H9 (cell line): ENCODE data around the gene P2RY12. TPM values are rescaled to one million over a fixed set of nuclear protein-coding genes. Genes with fewer than 3 reads are reported as not detected.

Experiments used
- DNase-seq: peaks from one replicate; pipeline ENCODE4 v3.0.0-alpha.2; 2017
- H2AFZ ChIP-seq: one replicate; pipeline ENCODE4 v1.6.1; 2013; ENCODE audit warnings: mild to moderate bottlenecking, low read length, control low read depth, moderate library complexity
- H2AK5ac ChIP-seq: 2 replicates; pipeline ENCODE4 v1.6.1; 2013; ENCODE audit warnings: low read length, control low read depth, mixed read lengths; ENCODE audit not compliant: insufficient read length
- H2BK120ac ChIP-seq: one replicate; pipeline ENCODE4 v1.6.1; 2013; ENCODE audit warnings: low read depth, mild to moderate bottlenecking, low read length, control low read depth, inconsistent platforms; ENCODE audit not compliant: poor library complexity, severe bottlenecking
- H2BK12ac ChIP-seq: 2 replicates; pipeline ENCODE4 v1.6.1; 2013; ENCODE audit warnings: low read length, control low read depth, mixed read lengths, low read depth; ENCODE audit not compliant: insufficient read length
- H2BK15ac ChIP-seq: 2 replicates; pipeline ENCODE4 v1.6.1; 2013; ENCODE audit warnings: low read depth, low read length, control low read depth
- H2BK20ac ChIP-seq: one replicate; pipeline ENCODE4 v1.6.1; 2013; ENCODE audit warnings: low read depth, mild to moderate bottlenecking, low read length, control low read depth, inconsistent platforms; ENCODE audit not compliant: poor library complexity, severe bottlenecking
- H2BK5ac ChIP-seq: 2 replicates; pipeline ENCODE4 v1.6.1; 2013; ENCODE audit warnings: low read length, control low read depth, mixed read lengths; ENCODE audit not compliant: insufficient read length
- H3K14ac ChIP-seq: 2 replicates; pipeline ENCODE4 v1.6.1; 2013; ENCODE audit warnings: low read length, control low read depth; ENCODE audit not compliant: insufficient read depth
- H3K18ac ChIP-seq: 2 replicates; pipeline ENCODE4 v1.6.1; 2013; ENCODE audit warnings: low read depth, mild to moderate bottlenecking, mixed read lengths, low read length, control low read depth; ENCODE audit not compliant: insufficient read length
- H3K23ac ChIP-seq: 2 replicates; pipeline ENCODE4 v1.6.1; 2013; ENCODE audit warnings: low read length, control low read depth, mixed read lengths, low read depth; ENCODE audit not compliant: insufficient read length
- H3K23me2 ChIP-seq: 2 replicates; pipeline ENCODE4 v1.6.1; 2013; ENCODE audit warnings: low read depth, mild to moderate bottlenecking, mixed read lengths, low read length, control low read depth; ENCODE audit not compliant: insufficient read length, poor library complexity, severe bottlenecking
- H3K27ac ChIP-seq: 2 replicates; pipeline ENCODE4 v1.5.1; 2013; ENCODE audit warnings: low read length, control low read depth, mixed read lengths, low read depth; ENCODE audit not compliant: insufficient read length
- H3K27me3 ChIP-seq: 2 replicates; pipeline ENCODE4 v1.6.1; 2013; ENCODE audit warnings: low read length, control low read depth, inconsistent platforms; ENCODE audit not compliant: insufficient read depth
- H3K4ac ChIP-seq: 2 replicates; pipeline ENCODE4 v1.6.1; 2013; ENCODE audit warnings: low read depth, mild to moderate bottlenecking, control low read depth, inconsistent platforms, low read length, moderate library complexity
- H3K4me1 ChIP-seq: 2 replicates; pipeline ENCODE4 v1.6.1; 2013; ENCODE audit warnings: low read length, control low read depth, inconsistent platforms; ENCODE audit not compliant: insufficient read depth
- H3K4me2 ChIP-seq: 2 replicates; pipeline ENCODE4 v1.6.1; 2013; ENCODE audit warnings: low read length, control low read depth, mixed read lengths; ENCODE audit not compliant: insufficient read length, insufficient read depth
- H3K56ac ChIP-seq: 2 replicates; pipeline ENCODE4 v1.6.1; 2013; ENCODE audit warnings: low read depth, mild to moderate bottlenecking, mixed read lengths, low read length, control low read depth; ENCODE audit not compliant: insufficient read length
- H3K79me1 ChIP-seq: 2 replicates; pipeline ENCODE4 v1.6.1; 2013; ENCODE audit warnings: low read depth, mild to moderate bottlenecking, moderate library complexity, low read length, control low read depth, inconsistent platforms; ENCODE audit not compliant: insufficient read depth, poor library complexity, severe bottlenecking
- H3K79me2 ChIP-seq: 2 replicates; pipeline ENCODE4 v1.6.1; 2013; ENCODE audit warnings: low read length, control low read depth, inconsistent platforms; ENCODE audit not compliant: insufficient read depth
- H3K9ac ChIP-seq: 2 replicates; pipeline ENCODE4 v1.6.1; 2013; ENCODE audit warnings: low read length, control low read depth, mixed read lengths; ENCODE audit not compliant: insufficient read length; ENCODE audit errors: extremely low read depth
- H3K9me3 ChIP-seq: one replicate; pipeline ENCODE4 v1.6.1; 2013; ENCODE audit warnings: low read depth, low read length, inconsistent platforms; ENCODE audit not compliant: control insufficient read depth
- H3T11ph ChIP-seq: one replicate; pipeline ENCODE4 v1.6.1; 2013; ENCODE audit warnings: mild to moderate bottlenecking, low read length, control low read depth, inconsistent platforms
- H4K20me1 ChIP-seq: one replicate; pipeline ENCODE4 v1.6.1; 2013; ENCODE audit not compliant: control insufficient read depth, insufficient read length, insufficient read depth
- H4K5ac ChIP-seq: 2 replicates; pipeline ENCODE4 v1.6.1; 2013; ENCODE audit warnings: low read depth, mild to moderate bottlenecking, mixed read lengths, low read length, control low read depth; ENCODE audit not compliant: insufficient read length
- H4K8ac ChIP-seq: replicated peaks from 2 replicates; pipeline ENCODE4 v1.6.1; 2013; ENCODE audit warnings: low read length, control low read depth, mixed read lengths, low read depth; ENCODE audit not compliant: insufficient read length
- H4K91ac ChIP-seq: 2 replicates; pipeline ENCODE4 v1.6.1; 2013; ENCODE audit warnings: low read depth, mild to moderate bottlenecking, moderate library complexity, mixed read lengths, low read length, control low read depth; ENCODE audit not compliant: insufficient read length
- H3K27ac Mint-ChIP-seq, 3 experiments: 2 replicates in 2 of 3; 3 replicates in 1 of 3; pipeline ENCODE4 v1.8.0; 2020 to 2021; ENCODE audit warnings: mixed read lengths in 3 of 3, mild to moderate bottlenecking in 1 of 3, moderate library complexity in 1 of 3
- H3K27me3 Mint-ChIP-seq: 2 replicates; pipeline ENCODE4 v1.8.0; 2021; ENCODE audit warnings: low read depth, mild to moderate bottlenecking, moderate library complexity, mixed read lengths
- H3K36me3 Mint-ChIP-seq, 3 experiments: 2 replicates in 2 of 3; 3 replicates in 1 of 3; pipeline ENCODE4 v1.8.0; 2020 to 2021; ENCODE audit warnings: low read depth in 3 of 3, mixed read lengths in 3 of 3; ENCODE audit not compliant: insufficient read depth in 1 of 3
- H3K4me1 Mint-ChIP-seq, 2 experiments: 2 replicates each; pipeline ENCODE4 v1.8.0; 2020; ENCODE audit warnings: mixed read lengths in 2 of 2
- H3K4me3 Mint-ChIP-seq, 2 experiments: 2 replicates in 1 of 2; 3 replicates in 1 of 2; pipeline ENCODE4 v1.8.0; 2020 to 2021; ENCODE audit warnings: mild to moderate bottlenecking in 2 of 2, mixed read lengths in 2 of 2, moderate library complexity in 1 of 2
- H3K9me3 Mint-ChIP-seq, 2 experiments: 2 replicates in 1 of 2; 3 replicates in 1 of 2; pipeline ENCODE4 v1.8.0; 2020; ENCODE audit warnings: mild to moderate bottlenecking in 2 of 2, mixed read lengths in 2 of 2, moderate library complexity in 1 of 2
- CTCF ChIP-seq: fragments of 200-600 bp; sonication (generic); conservative IDR thresholded peaks from 3 replicates; pipeline ENCODE4 v1.8.0; 2021; ENCODE audit warnings: antibody characterized with exemption, mild to moderate bottlenecking
- WGBS: extraction: QIAGEN DNeasy Blood & Tissue Kit; methylation state at CpG from one replicate; pipeline ENCODE4 v1.1.7; 2013; ENCODE audit warnings: missing lambda C conversion rate, low lambda C conversion rate, mixed read lengths; ENCODE audit not compliant: insufficient read length; ENCODE audit errors: extremely low coverage; 5-methylcytosine and 5-hydroxymethylcytosine counted together
- total RNA-seq: library from RNA; stranded (reverse); gene quantifications from 2 replicates; pipeline ENCODE4 v1.2.1, GENCODE V29; 2021

The P2RY12 gene
- total RNA-seq, 1 experiment from 2014 or later: not detected

- Histone ChIP-seq H2AFZ (no peak overlapping the region), H3K23me2 (no peaks in the 10 kb centered on the region), H3K56ac (no peak overlapping the region), H2BK5ac (no peak overlapping the region), H3K27ac (no peak overlapping the region), H3K9ac (no peak overlapping the region), H4K91ac (no peak overlapping the region), H3K4me1 (peaks cover 6% of the 10 kb centered on the region; the same call in 1 of the 2 replicates), H3K79me2 (no peaks in the 10 kb centered on the region), H3T11ph (no peak overlapping the region), H3K4me2 (no peak overlapping the region), H4K20me1 (no peaks in the 10 kb centered on the region), H4K8ac (no peak overlapping the region), H3K9me3 (no peaks in the 10 kb centered on the region), H2BK12ac (no peak overlapping the region), H2BK15ac (no peak overlapping the region), H3K79me1 (no peaks in the 10 kb centered on the region), H2AK5ac (no peak overlapping the region), H2BK120ac (no peak overlapping the region), H4K5ac (no peak overlapping the region), H3K23ac (no peak overlapping the region), H3K4ac (no peak overlapping the region), H2BK20ac (no peak overlapping the region), H3K18ac (no peak overlapping the region), H3K14ac (no peak overlapping the region), H3K27me3 (no peaks in the 10 kb centered on the region)
- H3K27me3 Mint-ChIP-seq: no peaks in the 10 kb centered on the region
- H3K9me3 Mint-ChIP-seq: no peaks in the 10 kb centered on the region
- DNase-seq: no peak
- no CpG with 5 or more reads among the region's 3 CpGs for WGBS
- H3K36me3 Mint-ChIP-seq: peaks cover 0 to 2% (median 0%) of the 10 kb centered on the region in 3 experiments; a peak in 2 of 7 replicates
- H3K27ac Mint-ChIP-seq: peak overlapping the region in 1 of 3 experiments; percentile 25; a peak in 1 of 7 replicates
- H3K4me1 Mint-ChIP-seq: peaks cover 11 to 19% of the 10 kb centered on the region in 2 experiments
- no peak for TF ChIP-seq CTCF
- H3K4me3 Mint-ChIP-seq: no peak overlapping the region
Observed at GRCh38 chr3:151366993-151367392, 17.6 kb downstream of the P2RY12 start.
